ENCODE measurements around the gene PDE6G. TPM values are rescaled to one million over a fixed set of nuclear protein-coding genes. Genes with fewer than 3 reads are reported as not detected.
A peak's percentile ranks its signal among the peaks of the same experiment; 100 is the strongest.

The PDE6G gene
- total RNA-seq, 1 donor from 2014 or later: 1.2 TPM

GRCh38 chr17:81701288-81702071 is 45.1 kb upstream of the PDE6G start:
- ChIA-PET POLR2A (interaction anchor here (0.8 to 3.4 kb wide), 3 partner anchors 10 to 34 kb away, joined by 3 to 39 read pairs (median 25); partner anchors contain the start of genes ARL16, CCDC137, HGS and OXLD1), CTCF (interaction anchor here (1.6 to 1.8 kb wide), 2 partner anchors 18 to 26 kb away, joined by 3 to 4 read pairs; partner anchors contain the start of genes ARL16 and HGS)
- Mint-ChIP-seq H3K36me3 (ENCODE audit: low read depth) (peaks cover 65% of the 10 kb centered on the region), H3K4me3 (peak overlapping the region; percentile 89), H3K9me3 (no peaks in the 10 kb centered on the region), H3K4me1 (peaks cover 38% of the 10 kb centered on the region), H3K27me3 (no peaks in the 10 kb centered on the region), H3K27ac (peak overlapping the region; percentile 86)
- no peak for DNase-seq
- ATAC-seq (ENCODE audit: low read depth): no peak
- intact Hi-C loops (cut with micrococcal nuclease): loop anchor here (2.0 kb wide), 1 partner anchor 35 kb away; the partner anchor contains the start of genes CCDC137 and OXLD1
- TF ChIP-seq CTCF (IDR thresholded peaks at IDR 0.05): no peak

GRCh38 chr17:81700353-81701287 is 44.3 kb upstream of the PDE6G start:
- no peak for DNase-seq
- H3K4me1 Mint-ChIP-seq: peaks cover 36% of the 10 kb centered on the region
- no peak overlapping the region for H3K27ac Mint-ChIP-seq
- TF ChIP-seq CTCF (IDR thresholded peaks at IDR 0.05): no peak
- ChIA-PET POLR2A (no interaction called here), CTCF (interaction anchor here (1.8 kb wide), 1 partner anchor 17 kb away, joined by 3 read pairs; the partner anchor contains the start of genes ARL16 and HGS)
- H3K36me3 Mint-ChIP-seq (ENCODE audit: low read depth): peaks cover 64% of the 10 kb centered on the region
- peak overlapping the region; percentile 89 for H3K4me3 Mint-ChIP-seq
- intact Hi-C loops (cut with micrococcal nuclease): no loop called here
- no peak for ATAC-seq (ENCODE audit: low read depth)
- no peaks in the 10 kb centered on the region for H3K9me3 Mint-ChIP-seq
- H3K27me3 Mint-ChIP-seq: no peaks in the 10 kb centered on the region

GRCh38 chr17:81697261-81698044 is 41.1 kb upstream of the PDE6G start:
- ChIA-PET CTCF (no interaction called here), POLR2A (no interaction called here)
- DNase-seq (no peak), ATAC-seq (ENCODE audit: low read depth) (no peak)
- H3K4me1 Mint-ChIP-seq: peaks cover 19% of the 10 kb centered on the region
- no peaks in the 10 kb centered on the region for H3K27me3 Mint-ChIP-seq
- no peak overlapping the region for H3K4me3 Mint-ChIP-seq
- intact Hi-C loops (cut with micrococcal nuclease): no loop called here
- no peaks in the 10 kb centered on the region for H3K9me3 Mint-ChIP-seq
- no peak for TF ChIP-seq CTCF (IDR thresholded peaks at IDR 0.05)
- peaks cover 58% of the 10 kb centered on the region for H3K36me3 Mint-ChIP-seq (ENCODE audit: low read depth)
- H3K27ac Mint-ChIP-seq: no peak overlapping the region

GRCh38 chr17:81696218-81696941 is 40.0 kb upstream of the PDE6G start:
- no peak for ATAC-seq (ENCODE audit: low read depth)
- H3K9me3 Mint-ChIP-seq: no peaks in the 10 kb centered on the region
- intact Hi-C loops (cut with micrococcal nuclease): no loop called here

More at GRCh38 chr17:81696218-81696941, 40.0 kb upstream of the PDE6G start:
- ChIA-PET CTCF (no interaction called here), POLR2A (interaction anchor here (1.1 kb wide), 1 partner anchor 13 kb away, joined by 6 read pairs; the partner anchor contains the start of genes ARL16 and HGS)
- no peak for TF ChIP-seq CTCF (IDR thresholded peaks at IDR 0.05)
- no peaks in the 10 kb centered on the region for H3K27me3 Mint-ChIP-seq
- no peak for DNase-seq
- H3K36me3 Mint-ChIP-seq (ENCODE audit: low read depth): peaks cover 65% of the 10 kb centered on the region
- no peak overlapping the region for H3K4me3 Mint-ChIP-seq
- no peak overlapping the region for H3K27ac Mint-ChIP-seq
- H3K4me1 Mint-ChIP-seq: peaks cover 8% of the 10 kb centered on the region
